HG03097 (cell line): ENCODE measurements around the gene COX11.

Source experiments
- ATAC-seq: cut with Tn5 transposase; IDR thresholded peaks from one replicate; pipeline ENCODE4 v1.9.1; 2021; ENCODE audit not compliant: unreplicated experiment, low FRiP score

The COX11 gene

DNA sequence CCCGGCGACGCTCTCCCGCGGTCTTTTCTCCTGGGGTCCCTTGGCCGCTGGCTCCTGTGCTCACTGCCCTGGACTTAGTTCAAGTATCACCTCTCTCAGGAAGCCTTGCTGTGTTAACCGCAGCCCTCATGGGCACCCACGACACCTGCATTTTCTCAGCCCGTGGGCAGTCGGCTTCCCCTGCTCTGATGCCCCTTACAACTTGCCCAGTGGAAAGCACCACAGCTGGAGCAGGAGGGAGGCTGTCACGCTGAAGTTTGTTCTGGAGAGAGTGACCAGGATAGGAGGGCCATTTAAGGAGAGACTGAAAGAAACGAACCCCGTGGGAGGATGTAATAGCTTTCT, 506 bp upstream of the COX11 start:
- peak; percentile 22 for ATAC-seq

GRCh38 chr17:54967621-54968261, 713 bp downstream of the COX11 start:
- peak; percentile 15 for ATAC-seq

DNA sequence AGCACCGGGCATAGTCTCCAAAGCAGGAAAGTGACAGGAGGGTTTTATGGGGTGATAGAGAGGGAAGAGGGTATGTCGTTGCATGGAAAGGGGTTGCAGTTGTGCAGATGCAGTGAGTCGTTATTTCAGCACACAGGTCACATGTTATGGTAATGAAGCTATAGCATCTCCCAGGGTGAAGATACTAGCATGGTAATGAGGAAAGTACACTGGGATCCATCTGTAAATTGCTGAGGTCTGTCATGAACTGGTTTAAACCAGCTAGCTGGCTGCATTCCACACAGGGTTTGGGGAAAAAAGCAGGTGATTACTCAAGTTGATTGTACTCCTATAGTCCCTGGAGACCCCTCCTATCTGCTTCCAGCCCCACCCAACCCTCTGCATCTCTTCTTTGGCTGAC, 11.7 kb downstream of the COX11 start:
- ATAC-seq = no peak

DNA sequence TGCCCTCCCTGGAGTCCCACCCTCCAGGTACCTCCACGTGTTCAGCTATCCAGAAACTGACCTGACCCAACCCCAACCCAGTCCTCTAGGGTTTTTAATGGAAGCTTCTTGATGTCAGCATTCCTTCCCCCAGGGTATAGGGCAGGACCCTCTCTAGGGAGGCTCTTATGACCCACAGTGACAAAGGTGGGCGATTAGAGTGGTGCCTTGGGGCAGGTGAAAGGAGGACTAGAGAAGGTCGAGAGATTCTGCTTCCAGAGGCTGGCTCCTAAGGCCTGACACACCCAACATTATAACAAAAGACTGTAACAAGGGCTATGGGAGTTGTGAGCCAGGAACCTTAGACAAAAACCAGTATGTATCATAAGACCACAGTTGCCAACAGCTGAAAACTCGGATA, 17.2 kb downstream of the COX11 start:
- no peak for ATAC-seq

DNA sequence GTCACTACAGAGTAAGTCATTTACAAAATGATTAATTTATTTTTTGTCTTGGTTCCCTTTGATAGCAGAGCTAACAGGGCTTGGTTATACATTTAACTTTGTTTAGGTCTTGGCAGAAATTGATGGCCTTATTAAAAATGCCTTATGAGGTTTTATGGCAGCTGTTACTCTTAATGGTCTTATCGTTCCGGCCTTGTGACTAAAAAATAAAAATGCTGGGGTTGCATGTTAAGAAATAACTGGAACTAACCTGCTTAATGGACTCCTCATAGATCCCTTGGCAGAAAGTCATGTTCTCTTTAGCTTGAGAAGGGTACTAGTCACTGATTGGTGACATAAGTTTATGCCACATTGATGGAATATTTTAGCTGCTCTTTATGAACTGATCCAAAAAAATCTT, 18.3 kb downstream of the COX11 start:
- ATAC-seq = no peak

- ATAC-seq = no peak
Measured at GRCh38 chr17:54948380-54948779, 20.1 kb downstream of the COX11 start.

- ATAC-seq = no peak
Measured at GRCh38 chr17:54947396-54947795, 21.1 kb downstream of the COX11 start.

DNA sequence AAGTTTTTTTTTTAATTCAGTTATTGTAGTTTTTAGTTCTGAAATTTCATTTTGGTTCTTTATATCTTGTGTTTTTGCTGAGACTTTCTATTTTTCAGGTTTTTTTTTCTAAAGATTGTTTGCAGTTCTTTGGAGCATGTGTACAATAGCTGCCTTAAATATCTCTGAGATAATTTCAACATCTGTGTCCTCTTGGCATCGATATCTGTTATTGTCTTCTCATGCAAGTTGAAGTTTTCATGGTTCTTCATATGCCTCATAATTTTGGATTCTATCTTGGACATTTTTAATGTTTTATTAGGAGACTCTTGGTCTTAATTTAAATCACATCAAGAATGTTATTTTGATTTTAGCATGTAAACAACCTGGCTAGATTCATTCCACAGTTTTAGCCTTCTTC, 22.8 kb downstream of the COX11 start:
- no peak for ATAC-seq

- ATAC-seq = no peak
Measured at GRCh38 chr17:54945231-54945630, 23.2 kb downstream of the COX11 start.

- no peak for ATAC-seq
Measured at GRCh38 chr17:54944796-54945195, 23.7 kb downstream of the COX11 start.

GRCh38 chr17:54941285-54941684, 27.2 kb downstream of the COX11 start:
- no peak for ATAC-seq

GRCh38 chr17:54937426-54937825, 31.0 kb downstream of the COX11 start:
- no peak for ATAC-seq

- ATAC-seq = no peak
Measured at GRCh38 chr17:54937018-54937417, 31.4 kb downstream of the COX11 start.

DNA sequence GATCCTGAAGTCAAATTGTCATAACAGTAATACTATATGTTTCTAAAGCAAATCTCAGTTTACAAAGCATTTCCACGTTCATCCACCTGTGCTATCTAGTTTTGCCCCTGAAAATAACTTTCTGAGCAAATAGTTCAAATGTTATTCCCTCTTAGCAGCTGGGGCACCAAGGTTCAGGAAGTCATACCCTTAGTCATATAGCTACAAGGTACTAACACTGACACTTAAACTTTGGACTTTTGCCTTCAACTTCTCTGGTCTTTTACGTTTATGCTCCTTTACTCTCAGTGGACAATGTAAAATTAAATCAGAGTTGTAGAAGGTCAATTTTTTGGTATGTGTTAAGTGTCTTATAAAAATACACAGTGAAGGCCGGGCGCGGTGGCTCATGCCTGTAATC, 33.0 kb downstream of the COX11 start:
- ATAC-seq = no peak

DNA sequence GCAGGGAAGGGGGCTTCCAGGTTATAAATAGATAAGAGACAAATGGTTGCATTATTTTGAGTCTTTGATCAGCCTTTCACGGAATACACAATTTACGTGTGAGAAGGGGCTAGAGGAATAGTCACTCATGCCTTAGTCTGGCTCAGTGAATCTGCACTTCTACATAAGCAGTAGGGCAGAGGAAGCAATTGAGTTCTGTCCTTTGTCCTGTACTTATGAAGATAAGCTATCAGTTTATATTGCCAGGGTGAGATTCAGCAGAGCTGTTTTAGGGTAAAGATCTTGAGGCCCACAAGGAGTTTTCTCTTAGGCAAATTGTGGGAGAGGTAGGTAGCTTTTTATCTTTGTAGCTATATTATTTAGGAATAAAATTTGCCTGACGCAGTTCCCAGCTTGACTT, 34.5 kb downstream of the COX11 start:
- no peak for ATAC-seq

- ATAC-seq = no peak
Measured at GRCh38 chr17:54932711-54933110, 35.7 kb downstream of the COX11 start.

- no peak for ATAC-seq
Measured at GRCh38 chr17:54927525-54927924, 40.9 kb downstream of the COX11 start.

- no peak for ATAC-seq
Measured at GRCh38 chr17:54924405-54924804, 44.0 kb downstream of the COX11 start.

DNA sequence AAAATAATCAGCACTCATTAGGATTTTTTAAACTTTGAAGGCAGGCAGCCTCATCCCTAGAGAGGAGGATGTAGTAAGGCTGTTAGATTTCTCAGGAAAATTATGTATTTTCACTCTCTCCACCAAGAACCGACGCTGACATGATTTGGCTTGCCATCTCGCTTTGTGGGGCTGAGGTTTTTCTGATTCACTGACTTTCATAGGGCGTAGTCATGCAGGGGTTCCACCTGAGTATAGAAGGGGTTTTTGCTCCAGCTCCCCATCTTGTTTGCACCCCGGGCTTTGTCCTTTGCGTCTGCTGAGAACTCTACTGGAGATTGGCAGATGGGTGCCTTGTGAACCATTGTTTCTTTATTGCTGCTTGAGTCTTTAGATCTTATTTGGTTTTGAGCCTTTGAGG, 47.6 kb downstream of the COX11 start:
- ATAC-seq = no peak

DNA sequence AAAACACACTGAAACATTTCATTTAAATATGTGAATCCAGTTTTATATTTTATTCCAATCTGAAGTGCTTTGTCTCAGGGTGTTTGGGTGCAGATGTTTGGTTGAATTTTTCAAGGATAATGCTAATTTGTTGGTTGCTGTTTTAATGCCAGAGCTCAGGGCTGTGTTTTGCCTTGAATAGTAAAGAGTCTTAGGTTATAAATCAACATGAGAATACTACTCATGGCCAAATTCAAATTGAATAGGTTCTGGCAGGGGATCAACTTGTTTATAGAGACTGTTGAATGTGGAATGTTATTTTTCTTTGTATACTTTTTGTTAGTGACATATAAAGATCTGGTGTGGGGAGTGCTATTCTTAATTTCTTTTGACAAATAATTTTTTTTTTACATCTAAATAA, 49.0 kb downstream of the COX11 start:
- no peak for ATAC-seq

- ATAC-seq = no peak
Measured at GRCh38 chr17:54916721-54917120, 51.7 kb downstream of the COX11 start.
